NCI-H2196 (cell line): Measurements from ENCODE around the gene DDX27.
A peak's percentile ranks its signal among the peaks of the same experiment; 100 is the strongest.

Source experiments
- DNase-seq: peaks from one replicate; lab custom pipeline; 2025; ENCODE audit not compliant: unreplicated experiment; lab: John Stamatoyannopoulos, UW

Gene DDX27

GRCh38 chr20:49287555-49288249 lies 68.5 kb downstream of the DDX27 start:
- DNase-seq, result no peak

- no peak for DNase-seq
Observed at GRCh38 chr20:49288250-49288751, 69.1 kb downstream of the DDX27 start.

- peak; percentile 39 for DNase-seq
Observed at GRCh38 chr20:49288784-49289696, 69.8 kb downstream of the DDX27 start.

GRCh38 chr20:49290608-49291191 lies 71.5 kb downstream of the DDX27 start:
- no peak for DNase-seq

- DNase-seq, result no peak
Observed at GRCh38 chr20:49291200-49291599, 72.0 kb downstream of the DDX27 start.

GRCh38 chr20:49292010-49292409 lies 72.8 kb downstream of the DDX27 start:
- no peak for DNase-seq

- no peak for DNase-seq
Observed at GRCh38 chr20:49293122-49293521, 73.9 kb downstream of the DDX27 start.
